DMS114 treated with DMSO at 0.1 percent for 48 hours (cell line): ENCODE data around the gene TACC3.
A peak's percentile ranks its signal among the peaks of the same experiment; 100 is the strongest.
"Not testable (repeated sequence)": the region's sequence is repeated elsewhere in the genome, so short reads cannot be mapped to it uniquely, and the experiment has no call there.

ENCODE experiments used
- DNase-seq: peaks from one replicate; lab custom pipeline; 2025; ENCODE audit not compliant: unreplicated experiment; lab: John Stamatoyannopoulos, UW

Gene TACC3

GRCh38 chr4:1701671-1702070 is 19.6 kb upstream of the TACC3 start:
- DNase-seq, result not testable (repeated sequence)

GRCh38 chr4:1703867-1704266 is 17.5 kb upstream of the TACC3 start:
- DNase-seq, result no peak

GRCh38 chr4:1705732-1706131 is 15.6 kb upstream of the TACC3 start:
- no peak for DNase-seq

- no peak for DNase-seq
These were observed 15.0 kb upstream of the TACC3 start for GRCh38 chr4:1706358-1706757.

DNA sequence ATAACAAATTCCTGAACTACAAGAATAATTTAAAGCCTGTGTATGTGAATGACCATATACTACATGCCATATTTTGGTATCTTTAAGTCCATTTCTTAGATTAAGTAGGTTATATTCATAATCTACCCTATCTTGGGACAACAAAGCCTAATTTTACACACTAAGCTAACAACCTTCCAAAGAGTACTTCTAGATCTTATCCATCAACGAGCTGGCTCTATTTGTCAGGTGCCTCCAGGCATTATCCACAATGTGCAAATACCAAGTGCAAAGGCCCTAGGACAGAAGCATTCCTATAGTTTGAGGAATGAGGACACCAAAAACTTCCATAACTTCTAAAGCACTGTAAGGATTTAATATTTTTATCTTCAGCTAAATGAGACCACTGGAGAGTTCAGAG is 12.7 kb upstream of the TACC3 start:
- no peak for DNase-seq

- no peak for DNase-seq
These were observed 10.2 kb upstream of the TACC3 start for GRCh38 chr4:1711055-1711570.

DNA sequence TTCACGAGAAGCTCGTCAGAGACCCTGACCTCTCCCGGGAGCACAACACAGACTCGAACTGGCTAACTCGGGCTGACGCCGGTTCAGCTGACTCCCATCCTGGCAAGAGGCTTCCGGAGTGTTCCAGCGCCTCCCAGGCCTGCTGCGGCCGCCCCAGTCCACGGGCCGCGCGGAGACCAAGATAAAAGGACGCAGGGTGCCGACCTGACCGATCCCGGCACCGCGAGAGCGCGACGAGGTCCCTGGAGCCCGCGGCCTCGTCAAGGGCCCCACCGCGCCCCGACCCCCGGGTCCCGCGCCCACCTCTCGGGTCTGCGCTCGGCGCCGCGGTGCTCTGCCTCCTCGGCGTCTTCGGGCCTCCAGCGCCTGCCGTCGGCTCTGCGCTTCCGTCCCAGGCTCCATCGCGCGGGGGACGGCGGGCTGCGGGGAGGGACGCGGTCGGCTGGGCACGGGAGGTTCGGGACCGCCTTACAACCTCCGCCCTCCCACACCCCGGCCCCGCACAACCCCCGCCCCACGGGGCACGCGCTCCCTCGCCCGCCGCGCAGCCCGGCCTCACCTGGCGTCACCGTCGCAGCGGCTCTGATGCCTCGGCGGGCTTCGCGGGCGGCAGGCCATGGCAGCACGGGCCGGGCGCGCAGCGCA is 9.6 kb upstream of the TACC3 start:
- DNase-seq, result no peak

DNA sequence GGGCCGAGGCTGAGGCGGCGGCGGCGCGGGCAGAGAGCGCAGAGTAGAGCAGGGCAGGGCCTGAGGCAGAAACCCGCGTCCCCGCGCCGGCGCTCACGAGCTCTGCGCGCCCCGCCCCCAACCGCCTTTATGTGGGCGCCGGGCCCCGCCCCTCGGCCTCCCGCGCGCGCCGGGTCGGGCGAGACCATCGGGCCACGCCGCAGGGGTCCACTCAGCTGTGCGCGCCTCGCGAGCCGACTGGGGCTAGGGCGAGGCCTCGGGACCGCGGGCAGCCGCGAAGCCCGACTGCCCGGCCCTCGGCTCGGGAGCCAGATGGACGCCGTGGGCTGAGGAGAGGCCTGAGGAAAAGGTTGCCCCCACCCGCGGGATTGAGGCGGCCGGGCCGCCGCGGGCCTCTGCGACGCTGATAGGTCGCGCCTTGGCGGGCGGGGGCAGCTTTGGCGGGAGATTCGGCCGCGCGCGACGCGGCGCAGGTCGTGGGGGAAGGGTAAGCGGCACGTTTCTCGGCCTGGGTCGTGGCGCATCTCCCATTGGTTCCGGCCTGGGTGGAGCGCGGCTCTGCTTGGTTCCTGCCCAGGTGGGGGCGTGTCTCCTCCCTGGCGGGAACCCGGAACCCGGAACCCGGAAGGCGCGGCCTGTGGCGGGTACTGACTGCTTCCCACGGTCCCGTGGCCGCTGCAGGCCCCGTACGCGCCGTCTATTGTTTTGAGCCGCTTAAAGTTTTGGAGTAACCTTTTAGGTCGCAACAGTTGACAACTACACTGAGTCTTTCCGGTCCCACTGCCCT is 8.9 kb upstream of the TACC3 start, which contains the start of gene SLBP:
Gene SLBP (minus strand): TSS at position 104 of the 787 bp plus-strand sequence. CDS start 131 bp downstream, outside the sequence.
- peak; percentile 88 for DNase-seq

- no peak for DNase-seq
These were observed 8.1 kb upstream of the TACC3 start for GRCh38 chr4:1713003-1713851.

- DNase-seq, result peak; percentile 23
These were observed 6.9 kb upstream of the TACC3 start for GRCh38 chr4:1714303-1715001.

- DNase-seq, result no peak
These were observed 6.1 kb upstream of the TACC3 start for GRCh38 chr4:1715002-1715758.

GRCh38 chr4:1716065-1716945 is 5.0 kb upstream of the TACC3 start:
- no peak for DNase-seq

DNA sequence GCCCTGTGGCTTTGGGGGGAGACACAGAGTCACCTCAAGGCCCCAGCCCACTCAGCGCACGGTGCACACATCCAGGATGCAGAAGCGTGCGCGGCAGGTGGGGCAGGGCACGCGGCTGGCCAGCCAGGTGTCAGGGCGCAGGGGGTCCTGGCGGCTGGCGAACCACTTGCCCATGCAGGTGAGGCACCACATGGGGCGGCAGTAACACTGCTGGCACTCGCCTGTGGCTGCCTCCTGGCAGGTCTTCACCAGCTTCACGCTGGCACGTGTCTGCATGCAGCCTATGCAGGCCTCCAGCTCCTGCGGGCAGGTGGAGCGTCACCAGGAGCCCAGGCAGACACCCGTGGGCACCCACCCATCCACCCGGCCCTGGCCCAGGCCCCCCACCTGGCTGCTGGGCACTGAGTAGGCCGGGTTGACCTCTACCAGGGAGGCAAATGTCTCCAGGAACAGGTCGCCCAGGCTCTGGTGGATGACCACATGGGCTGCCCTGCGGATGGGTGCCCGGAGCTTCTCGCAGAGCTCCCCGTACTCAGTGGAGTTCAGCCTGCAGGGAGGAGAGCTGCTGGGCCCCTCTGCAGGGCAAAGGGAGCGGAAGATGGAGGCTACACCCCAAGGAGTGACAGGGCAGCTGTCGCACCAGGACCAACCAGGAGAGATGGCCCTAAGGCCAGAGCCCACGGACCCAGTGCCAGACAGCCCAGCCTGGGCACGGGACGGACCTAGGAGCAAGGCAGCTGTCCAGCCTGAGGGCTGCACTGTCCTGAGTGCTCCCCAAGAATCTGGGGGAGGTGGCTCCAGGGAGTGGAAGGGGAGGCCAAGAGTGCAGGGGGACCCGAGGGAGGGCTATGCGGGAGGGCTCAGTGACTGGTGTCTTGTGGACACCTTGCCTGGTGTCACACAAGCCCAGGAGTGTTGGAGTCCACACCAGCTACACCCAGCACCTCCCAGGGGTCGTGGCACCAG is 3.9 kb upstream of the TACC3 start:
- no peak for DNase-seq

GRCh38 chr4:1718095-1718850 is 3.0 kb upstream of the TACC3 start:
- DNase-seq, result no peak

DNA sequence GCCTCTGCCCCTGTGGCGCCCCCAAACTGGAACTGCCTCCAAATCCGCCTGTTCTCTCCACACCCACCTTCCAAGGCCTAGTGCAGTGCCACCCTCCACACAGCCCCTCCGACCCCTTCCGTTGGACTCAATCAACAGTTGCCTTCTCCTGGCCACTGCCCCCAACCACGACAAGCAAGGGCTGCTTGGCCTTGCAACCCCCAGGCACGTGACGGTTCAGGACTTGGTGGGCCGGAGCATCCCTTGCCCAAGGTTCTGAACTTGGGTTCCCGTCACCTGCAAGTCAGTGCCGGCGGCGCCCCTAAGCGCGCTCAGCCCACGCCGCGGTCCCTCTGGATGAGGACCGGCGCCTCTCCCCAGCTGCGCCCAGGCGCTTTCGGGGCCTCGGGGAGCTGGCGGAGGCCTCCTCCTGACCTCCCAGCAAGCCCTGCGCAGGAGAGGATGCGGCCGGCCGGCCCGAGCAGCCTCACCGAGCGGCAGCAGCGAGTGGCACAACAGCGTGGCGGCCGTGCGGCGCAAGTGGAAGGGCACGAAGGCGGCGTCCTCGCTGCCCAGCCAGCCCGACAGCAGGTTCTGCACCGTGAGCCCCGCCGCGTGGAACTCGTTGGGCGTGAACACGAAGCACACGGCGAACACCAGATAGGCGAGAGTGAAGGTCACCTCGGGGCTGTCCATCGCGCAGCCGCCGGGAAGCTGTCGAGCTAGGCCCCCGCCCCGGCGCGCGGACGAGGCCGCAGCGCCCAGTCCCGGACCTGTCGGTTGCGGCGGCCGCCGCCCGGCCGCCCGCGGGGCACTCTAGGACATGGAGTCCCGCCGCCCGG is 948 bp upstream of the TACC3 start:
- DNase-seq, result no peak
